Measurements from ENCODE around the gene RNF111. TPM values are rescaled to one million over a fixed set of nuclear protein-coding genes. Genes with fewer than 3 reads are reported as not detected.
"Not testable (repeated sequence)": the region's sequence is repeated elsewhere in the genome, so short reads cannot be mapped to it uniquely, and the experiment has no call there.

RNF111 gene
- total RNA-seq, 2 donors from 2014 or later = 21.0 to 36.8 TPM

DNA sequence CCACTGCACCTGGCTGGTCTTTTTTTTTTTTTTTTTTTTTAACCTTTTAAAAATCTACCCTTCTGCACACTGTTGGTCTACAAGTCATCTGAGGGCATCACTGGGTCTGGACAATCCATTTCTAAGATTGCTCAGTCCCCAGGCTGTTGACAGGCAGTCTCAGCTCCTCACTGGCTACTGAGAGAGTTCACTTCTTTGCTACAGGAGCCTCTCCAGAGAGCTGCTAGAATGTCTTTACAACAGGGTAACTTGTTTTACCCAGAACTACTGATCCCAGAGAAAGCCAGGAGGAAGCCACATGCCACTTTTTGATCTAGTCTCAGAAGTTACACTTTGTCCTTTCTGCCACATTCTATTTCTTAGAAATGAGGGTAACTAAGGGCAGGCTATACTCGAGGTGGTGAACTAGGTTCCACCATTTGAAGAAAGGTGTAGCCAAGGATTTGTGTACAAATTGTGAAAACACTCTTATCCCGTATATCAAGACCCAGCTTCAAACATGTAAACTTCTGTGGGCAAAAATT is 111.8 kb downstream of the RNF111 start:
- DNase-seq (ENCODE audit: low spot score in 2 of 2) = no peak
- Mint-ChIP-seq H3K36me3 (peaks cover 0 to 12% of the 10 kb centered on the region in 2 donors), H3K27ac (no peak overlapping the region), H3K9me3 (no peaks in the 10 kb centered on the region)
- no peak for ATAC-seq

DNA sequence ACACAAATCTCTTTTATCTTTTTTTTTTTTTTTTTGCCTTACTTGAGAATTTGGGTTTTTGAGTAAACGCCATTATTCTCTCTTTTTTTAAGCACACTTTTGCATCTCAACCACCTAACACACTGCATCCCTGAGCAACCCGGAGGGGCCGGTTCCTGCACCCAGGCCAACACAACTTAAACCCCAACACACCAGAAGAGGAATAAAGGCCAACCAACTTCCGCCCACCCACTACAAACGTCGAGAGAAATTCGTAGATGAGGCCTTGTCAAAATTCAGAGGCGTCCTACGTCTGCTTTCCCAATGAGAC is 117.1 kb downstream of the RNF111 start:
- DNase-seq (ENCODE audit: low spot score in 2 of 2) = no peak
- ATAC-seq = no peak
- Mint-ChIP-seq H3K27ac (peak overlapping the region; percentile 92 to 99), H3K9me3 (no peaks in the 10 kb centered on the region), H3K36me3 (peaks cover 8 to 31% of the 10 kb centered on the region in 2 donors)

DNA sequence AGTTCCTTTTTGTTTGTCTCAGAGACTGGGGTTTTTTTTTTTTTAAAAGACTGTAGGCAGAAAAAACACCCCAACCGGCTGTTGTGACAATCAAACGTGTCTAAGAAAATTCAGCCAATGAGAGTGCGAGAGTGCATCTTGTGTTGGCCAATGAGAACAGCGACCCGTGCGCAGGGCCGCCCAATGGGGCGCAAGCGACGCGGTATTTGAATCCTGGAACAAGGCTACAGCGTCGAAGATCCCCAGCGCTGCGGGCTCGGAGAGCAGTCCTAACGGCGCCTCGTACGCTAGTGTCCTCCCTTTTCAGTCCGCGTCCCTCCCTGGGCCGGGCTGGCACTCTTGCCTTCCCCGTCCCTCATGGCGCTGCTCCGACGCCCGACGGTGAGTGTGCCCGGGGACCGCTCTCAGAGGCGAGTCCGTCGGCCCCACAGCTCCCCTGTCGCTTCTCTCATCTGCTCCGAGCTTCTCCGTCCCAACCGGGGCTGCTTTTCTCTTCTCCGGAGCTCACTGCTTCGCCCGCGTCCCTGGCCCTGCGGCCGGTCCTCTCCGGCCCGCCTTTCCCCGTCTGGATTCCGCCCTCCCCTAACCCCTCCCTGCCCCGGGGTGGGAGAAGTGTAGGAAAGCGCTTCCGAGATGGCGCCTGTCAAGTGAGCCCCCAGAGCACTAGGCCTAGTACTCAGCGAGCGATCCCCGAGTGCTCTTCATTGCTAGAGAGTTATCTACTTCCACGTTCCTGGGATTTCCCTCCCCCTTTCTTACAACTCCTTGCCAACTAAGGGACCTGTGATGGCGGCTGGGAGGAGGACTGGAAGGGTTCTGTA is 117.7 kb downstream of the RNF111 start, which contains the start of gene CCNB2:
Gene CCNB2, plus strand, starts transcription at position 235 of the 821 bp plus-strand sequence. Its CDS starts 123 bp downstream, at position 358.
- Mint-ChIP-seq H3K27ac (peak within 1 kb of the TSS; percentile 92 to 99), H3K9me3 (no peaks in the 10 kb centered on the region), H3K36me3 (peaks cover 8 to 32% of the 10 kb centered on the region in 2 donors)
- DNase-seq (ENCODE audit: low spot score in 2 of 2) = peak; percentile 79 to 87
- ATAC-seq = peak; percentile 99

DNA sequence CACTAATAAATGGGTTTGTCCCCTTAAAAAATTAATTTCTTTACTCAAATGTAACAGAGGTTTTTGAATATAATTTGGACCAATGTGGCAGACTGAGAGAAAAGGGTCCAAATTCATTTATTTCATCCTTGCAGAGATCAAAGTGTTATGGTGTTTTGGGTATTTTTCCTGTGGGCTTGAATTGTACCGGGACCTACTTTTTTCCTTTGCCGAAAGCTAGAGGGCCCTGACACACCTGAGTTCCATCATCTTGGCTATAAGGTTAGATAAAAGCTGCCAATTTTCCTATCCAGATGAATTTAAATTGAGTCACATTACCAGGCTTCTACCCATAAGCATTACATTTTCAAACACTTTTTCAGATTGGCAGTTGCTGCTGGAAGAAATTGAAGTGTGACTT is 118.4 kb downstream of the RNF111 start:
- Mint-ChIP-seq H3K27ac (peak overlapping the region; percentile 92 to 99), H3K9me3 (no peaks in the 10 kb centered on the region), H3K36me3 (peaks cover 8 to 35% of the 10 kb centered on the region in 2 donors)
- ATAC-seq = no peak
- no peak for DNase-seq (ENCODE audit: low spot score in 2 of 2)

DNA sequence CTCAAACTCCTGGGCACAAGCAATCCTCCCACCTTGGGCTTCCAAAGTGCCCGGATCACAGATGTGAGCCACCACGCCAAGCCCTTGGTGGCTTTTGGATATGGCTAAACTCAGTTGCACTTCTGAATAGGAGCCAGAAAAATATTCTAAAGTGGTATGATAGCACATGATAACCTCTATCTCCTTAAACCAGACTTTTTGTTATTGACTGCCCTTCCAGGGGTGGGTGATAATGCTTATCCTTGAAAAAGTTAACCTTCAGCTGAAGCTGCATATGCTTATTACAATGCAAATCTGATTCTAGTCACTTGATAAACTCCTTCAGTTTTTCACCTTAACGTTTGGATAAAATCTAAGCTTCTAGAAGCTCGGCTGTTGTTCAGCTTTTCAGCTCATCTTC is 123.8 kb downstream of the RNF111 start:
- DNase-seq (ENCODE audit: low spot score in 2 of 2) (no peak), ATAC-seq (no peak)
- no peaks in the 10 kb centered on the region for H3K9me3 Mint-ChIP-seq
- H3K27ac Mint-ChIP-seq = peak overlapping the region in 1 of 2 donors; percentile 87
- peaks cover 11 to 52% of the 10 kb centered on the region in 2 donors for H3K36me3 Mint-ChIP-seq

DNA sequence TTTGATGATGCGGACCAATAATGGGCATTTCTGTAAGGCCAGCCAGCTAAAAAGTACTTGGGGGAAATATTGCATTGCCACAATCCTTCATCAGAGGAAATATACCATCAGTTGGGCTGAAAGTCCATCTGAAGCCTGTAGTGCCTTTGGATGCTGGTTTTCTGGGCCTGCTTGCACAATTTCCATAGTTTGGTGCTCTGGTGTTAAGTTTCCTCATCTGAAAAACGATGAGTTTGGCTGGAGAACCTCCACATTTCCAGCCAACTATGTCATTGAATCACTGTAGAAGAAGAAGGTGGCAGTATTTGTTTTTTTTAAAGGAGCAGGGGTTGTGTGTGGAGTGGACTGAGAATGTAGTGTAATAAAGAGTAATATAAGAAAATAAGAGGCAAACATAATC is 127.6 kb downstream of the RNF111 start:
- no peak overlapping the region for H3K27ac Mint-ChIP-seq
- DNase-seq (ENCODE audit: low spot score in 2 of 2) (no peak), ATAC-seq (no peak)
- H3K36me3 Mint-ChIP-seq = peaks cover 11 to 53% of the 10 kb centered on the region in 2 donors
- no peaks in the 10 kb centered on the region for H3K9me3 Mint-ChIP-seq

DNA sequence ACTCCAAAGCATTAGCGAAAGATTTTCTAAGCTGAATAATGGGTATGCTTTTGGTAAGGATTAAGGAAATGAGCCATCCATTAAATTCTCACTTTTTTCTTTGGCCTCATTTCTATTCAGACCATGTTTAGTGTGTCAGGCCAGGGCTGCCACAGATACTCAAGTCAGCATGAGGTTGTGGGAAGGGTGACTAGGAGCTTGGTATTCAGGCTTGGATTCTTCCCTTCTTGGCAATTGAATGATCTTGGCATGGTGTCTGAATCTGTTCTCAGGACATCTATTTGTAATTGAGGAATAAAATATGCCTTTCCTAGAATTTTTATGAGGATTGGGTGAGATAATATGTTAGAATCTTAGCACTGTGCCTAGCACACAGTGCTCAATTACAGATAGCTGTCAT is 128.7 kb downstream of the RNF111 start:
- H3K9me3 Mint-ChIP-seq = no peaks in the 10 kb centered on the region
- H3K36me3 Mint-ChIP-seq = peaks cover 11 to 49% of the 10 kb centered on the region in 2 donors
- no peak overlapping the region for H3K27ac Mint-ChIP-seq
- ATAC-seq = no peak
- DNase-seq (ENCODE audit: low spot score in 2 of 2) = no peak

DNA sequence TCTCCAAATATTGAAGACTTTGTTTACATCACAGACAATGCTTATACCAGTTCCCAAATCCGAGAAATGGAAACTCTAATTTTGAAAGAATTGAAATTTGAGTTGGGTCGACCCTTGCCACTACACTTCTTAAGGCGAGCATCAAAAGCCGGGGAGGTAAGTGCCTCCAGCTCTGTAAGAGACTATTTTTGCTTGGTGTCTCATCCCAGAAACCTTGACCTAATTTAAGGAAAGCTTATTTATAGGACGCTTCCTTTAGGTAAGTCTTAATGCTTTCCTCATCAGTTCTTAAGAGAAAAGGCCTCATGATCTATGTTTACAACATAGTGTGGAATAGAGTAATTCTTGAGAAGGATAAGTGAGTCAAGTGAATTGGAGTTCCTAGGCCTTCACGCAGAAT is 129.3 kb downstream of the RNF111 start:
- DNase-seq (ENCODE audit: low spot score in 2 of 2) = no peak
- ATAC-seq = no peak
- no peak overlapping the region for H3K27ac Mint-ChIP-seq
- peaks cover 11 to 49% of the 10 kb centered on the region in 2 donors for H3K36me3 Mint-ChIP-seq
- no peaks in the 10 kb centered on the region for H3K9me3 Mint-ChIP-seq

DNA sequence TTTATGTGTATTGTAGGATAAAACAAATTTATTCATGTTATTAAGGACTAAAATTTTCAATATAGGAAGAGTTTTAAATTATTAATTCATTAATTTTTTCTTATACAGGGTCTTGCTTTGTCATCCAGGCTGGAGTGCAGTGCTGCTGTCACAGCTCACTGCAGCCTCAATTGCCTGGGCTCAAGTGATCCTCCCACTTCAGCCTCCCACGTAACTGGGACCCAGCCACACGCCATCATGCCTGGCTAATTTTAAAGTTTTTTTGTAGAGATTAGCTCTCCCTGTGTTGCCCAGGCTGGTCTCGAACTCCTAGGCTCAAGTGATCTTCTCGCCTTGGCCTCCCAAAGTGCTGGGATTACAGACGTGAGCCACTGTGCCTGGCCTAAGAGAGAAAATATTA is 132.2 kb downstream of the RNF111 start:
- Mint-ChIP-seq H3K9me3 (no peaks in the 10 kb centered on the region), H3K27ac (no peak overlapping the region), H3K36me3 (peaks cover 10 to 53% of the 10 kb centered on the region in 2 donors)
- no peak for DNase-seq (ENCODE audit: low spot score in 2 of 2)
- no peak for ATAC-seq

DNA sequence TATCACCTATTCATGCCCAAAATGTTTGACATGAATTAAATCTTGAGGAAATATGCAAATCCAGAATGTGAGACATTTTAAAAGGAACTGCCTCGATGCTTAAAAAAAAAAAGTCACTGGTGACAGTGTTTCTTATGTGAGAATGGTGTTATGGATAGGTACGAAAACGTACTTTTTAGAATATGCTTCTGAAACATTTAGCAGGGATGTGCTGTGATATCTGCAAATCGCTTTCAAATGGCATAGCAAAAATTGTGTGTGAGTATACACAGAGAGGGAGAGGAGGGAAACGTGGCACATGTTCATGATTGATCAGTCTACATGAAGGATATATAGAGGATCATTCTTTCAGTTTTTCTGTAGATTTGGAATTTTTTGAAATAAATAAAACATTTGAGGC is 133.5 kb downstream of the RNF111 start:
- Mint-ChIP-seq H3K9me3 (no peaks in the 10 kb centered on the region), H3K36me3 (peaks cover 4 to 54% of the 10 kb centered on the region in 2 donors), H3K27ac (no peak overlapping the region)
- ATAC-seq (no peak), DNase-seq (ENCODE audit: low spot score in 2 of 2) (no peak)

DNA sequence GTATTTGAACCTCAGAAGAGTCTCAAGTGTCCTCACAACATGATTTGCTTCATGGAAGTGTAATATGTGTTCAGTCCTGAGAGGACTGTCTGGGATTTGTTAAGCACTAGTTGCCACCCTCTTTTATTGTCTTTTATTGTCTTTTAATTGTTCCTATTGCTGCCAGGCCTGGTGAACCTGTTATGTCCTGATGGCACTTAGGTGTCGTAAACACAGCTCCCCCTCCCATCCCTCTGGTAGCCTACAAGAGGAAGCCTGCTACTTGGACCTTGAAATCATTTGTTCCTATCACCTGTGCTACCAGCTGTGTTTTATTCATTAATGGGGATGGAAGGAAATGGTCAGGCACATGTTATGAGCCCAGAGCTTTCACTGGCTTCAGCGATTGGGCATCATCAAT is 136.8 kb downstream of the RNF111 start:
- Mint-ChIP-seq H3K9me3 (peaks cover 7 to 9% of the 10 kb centered on the region in 2 donors), H3K36me3 (peaks cover 13 to 62% of the 10 kb centered on the region in 2 donors)

DNA sequence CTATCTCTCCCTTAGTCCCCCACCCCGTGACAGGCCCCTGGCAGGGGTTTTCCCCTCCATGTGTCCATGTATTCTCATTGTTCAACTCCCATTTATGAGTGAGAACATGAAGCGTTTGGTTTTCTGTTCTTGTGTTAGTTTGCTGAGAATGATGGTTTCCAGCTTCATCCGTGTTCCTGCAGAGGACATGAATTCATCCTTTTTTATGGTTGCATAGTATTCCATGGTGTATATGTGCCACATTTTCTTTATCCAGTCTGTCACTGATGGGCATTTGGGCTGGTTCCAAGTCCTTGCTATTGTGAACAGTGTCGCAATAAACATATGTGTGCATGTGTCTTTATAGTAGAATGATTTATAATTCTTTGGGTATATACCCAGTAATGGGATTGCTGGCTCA is 138.2 kb downstream of the RNF111 start:
- ATAC-seq; DNase-seq (ENCODE audit: low spot score in 2 of 2): not testable (repeated sequence)
- Mint-ChIP-seq H3K9me3 (peaks cover 12 to 18% of the 10 kb centered on the region in 2 donors), H3K36me3 (peaks cover 28 to 77% of the 10 kb centered on the region in 2 donors), H3K27ac (peak overlapping the region in 1 of 2 donors; percentile 66)

More for the DNA sequence above, 136.8 kb downstream of the RNF111 start:
- H3K27ac Mint-ChIP-seq = peak overlapping the region in 1 of 2 donors; percentile 30
- DNase-seq (ENCODE audit: low spot score in 2 of 2) (no peak), ATAC-seq (no peak)

DNA sequence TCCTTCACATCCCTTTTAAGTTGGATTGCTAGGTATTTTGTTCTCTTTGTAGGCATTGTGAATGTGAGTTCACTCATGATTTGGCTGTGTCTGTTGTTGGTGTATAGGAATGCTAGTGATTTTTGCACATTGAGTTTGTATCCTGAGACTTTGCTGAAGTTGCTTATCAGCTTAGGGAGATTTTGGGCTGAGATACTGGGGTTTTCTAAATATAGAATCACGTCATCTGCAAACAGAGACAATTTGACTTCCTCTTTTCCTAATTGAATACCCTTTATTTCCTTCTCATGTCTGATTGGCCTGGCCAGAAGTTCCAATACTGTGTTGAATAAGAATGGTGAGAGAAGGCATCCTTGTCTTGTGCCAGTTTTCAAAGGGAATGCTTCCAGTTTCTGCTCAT is 139.8 kb downstream of the RNF111 start:
- not testable (repeated sequence) for ATAC-seq; DNase-seq (ENCODE audit: low spot score in 2 of 2); H3K27ac Mint-ChIP-seq
- peaks cover 12 to 18% of the 10 kb centered on the region in 2 donors for H3K9me3 Mint-ChIP-seq
- H3K36me3 Mint-ChIP-seq = peaks cover 30 to 88% of the 10 kb centered on the region in 2 donors

DNA sequence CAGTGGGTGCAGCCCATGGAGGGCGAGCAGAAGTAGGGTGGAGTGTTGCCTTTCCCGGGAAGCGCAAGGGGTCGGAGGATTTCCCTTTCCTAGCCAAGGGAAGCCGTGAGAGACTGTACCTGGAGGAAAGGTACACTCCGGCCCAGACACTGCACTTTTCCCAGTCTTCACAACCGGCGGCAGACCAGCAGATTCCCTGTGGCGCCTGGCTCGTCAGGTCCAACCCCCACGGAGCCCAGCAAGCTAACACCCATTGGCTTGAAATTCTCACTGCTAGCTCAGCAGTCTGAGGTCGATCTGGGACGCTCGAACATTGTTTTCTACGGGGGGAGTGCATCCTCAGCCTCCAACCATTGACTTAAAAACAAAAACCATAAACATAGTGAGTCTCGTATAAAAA is 144.0 kb downstream of the RNF111 start:
- no peak for ATAC-seq
- DNase-seq (ENCODE audit: low spot score in 2 of 2) = no peak
- peaks cover 12 to 18% of the 10 kb centered on the region in 2 donors for H3K9me3 Mint-ChIP-seq
- H3K27ac Mint-ChIP-seq = no peak overlapping the region
- peaks cover 26 to 52% of the 10 kb centered on the region in 2 donors for H3K36me3 Mint-ChIP-seq

DNA sequence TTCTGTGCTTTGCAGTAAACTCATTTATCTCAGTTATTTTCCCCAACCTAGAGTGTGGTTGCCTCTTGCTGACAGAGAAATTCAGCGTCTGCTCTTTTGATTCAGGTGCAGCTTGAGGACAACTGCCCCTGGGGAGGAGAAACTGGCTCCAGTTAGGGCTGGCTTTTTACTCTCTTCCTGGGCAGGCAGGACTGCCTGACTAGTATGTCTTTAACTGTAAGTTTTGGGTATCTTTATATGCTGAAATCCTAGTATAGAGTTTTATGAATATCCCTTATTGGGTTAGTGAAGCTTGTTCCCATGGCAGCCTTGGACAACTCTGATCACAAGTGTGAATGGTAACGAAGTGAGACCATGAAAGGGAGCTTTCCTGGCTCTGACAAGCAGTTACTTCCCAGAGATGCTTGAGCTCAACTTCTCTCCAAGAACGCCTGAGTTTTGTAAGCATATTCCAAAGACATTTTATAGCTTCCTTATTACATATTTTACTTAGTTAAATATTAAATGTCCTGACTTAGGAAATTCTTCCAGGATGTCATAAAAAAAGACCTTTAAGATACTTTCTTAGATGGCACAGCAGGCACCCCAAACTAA is 144.6 kb downstream of the RNF111 start:
- ATAC-seq = no peak
- peaks cover 26 to 49% of the 10 kb centered on the region in 2 donors for H3K36me3 Mint-ChIP-seq
- DNase-seq (ENCODE audit: low spot score in 2 of 2) = no peak
- peaks cover 12 to 18% of the 10 kb centered on the region in 2 donors for H3K9me3 Mint-ChIP-seq
- no peak overlapping the region for H3K27ac Mint-ChIP-seq

DNA sequence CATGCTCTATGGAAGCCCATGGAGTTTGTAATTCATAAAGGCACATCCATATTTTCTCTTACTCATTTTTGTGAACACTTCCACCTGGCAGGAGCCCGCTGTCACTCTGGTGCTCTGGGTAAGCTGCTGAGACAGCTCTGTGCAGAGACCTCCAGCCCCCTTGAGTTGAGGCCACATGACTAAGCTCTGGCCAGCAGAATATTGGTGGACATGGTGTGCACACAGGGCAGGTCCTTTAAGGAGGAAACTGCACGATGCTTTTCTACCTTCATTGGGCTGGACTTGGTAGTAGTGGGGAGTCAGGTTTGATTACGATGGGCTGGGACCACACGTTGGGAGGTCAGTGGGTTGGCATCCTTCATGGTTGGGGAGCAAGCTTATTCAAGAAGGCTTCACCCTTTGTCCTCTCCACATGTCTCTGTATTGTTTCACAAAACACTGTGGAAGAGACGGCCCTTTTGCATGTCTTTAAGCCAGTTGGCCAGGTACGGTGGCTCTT is 146.5 kb downstream of the RNF111 start:
- Mint-ChIP-seq H3K27ac (no peak overlapping the region), H3K9me3 (peaks cover 6 to 12% of the 10 kb centered on the region in 2 donors), H3K36me3 (peaks cover 18 to 47% of the 10 kb centered on the region in 2 donors)
- no peak for DNase-seq (ENCODE audit: low spot score in 2 of 2)
- ATAC-seq = no peak

DNA sequence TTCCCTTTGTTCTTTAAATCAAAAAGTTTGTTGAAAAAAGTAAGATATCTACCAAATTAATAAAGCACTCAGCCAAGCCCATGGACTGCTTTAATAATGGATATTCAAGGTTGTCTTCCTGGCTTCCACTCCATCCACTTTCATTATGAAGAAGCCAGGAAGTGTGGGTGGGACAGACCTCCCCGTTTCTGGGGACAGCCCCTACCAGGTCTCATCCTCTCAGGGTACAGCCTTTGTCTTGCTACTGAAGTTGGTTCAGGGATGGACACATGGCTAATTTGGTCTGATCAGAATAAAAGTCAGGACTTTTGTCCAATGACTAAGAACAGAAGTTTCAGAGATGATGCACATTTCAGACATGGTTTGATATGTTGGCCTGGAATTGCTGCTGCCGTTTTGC is 150.1 kb downstream of the RNF111 start:
- no peak for DNase-seq (ENCODE audit: low spot score in 2 of 2)
- no peaks in the 10 kb centered on the region for H3K9me3 Mint-ChIP-seq
- ATAC-seq = peak; percentile 53 to 96
- H3K36me3 Mint-ChIP-seq = peaks cover 0 to 17% of the 10 kb centered on the region in 2 donors
- peak overlapping the region; percentile 22 to 45 for H3K27ac Mint-ChIP-seq

Data from activated naive CD4-positive, alpha-beta T cell treated with anti-CD3 and anti-CD28 coated beads, Interleukin-2, amount 50 U/mL, for 72 hours (primary cell).